H1 (cell line): ENCODE measurements around the gene TP53I13. TPM values are rescaled to one million over a fixed set of nuclear protein-coding genes. Genes with fewer than 3 reads are reported as not detected.

Experiments used
- CTCF ChIA-PET: fragments of 300-600 bp; sonication (Branson Sonifier 250); formaldehyde crosslinking; loops from one replicate; lab custom pipeline; 2021; ENCODE audit not compliant: partially characterized antibody; lab: Charles Lee
- POLR2A ChIA-PET: fragments of 300-600 bp; sonication (Branson Sonifier 250); formaldehyde crosslinking; loops from one replicate; lab custom pipeline; 2021; ENCODE audit warnings: inconsistent platforms; ENCODE audit not compliant: partially characterized antibody; lab: Charles Lee
- DNase-seq, 2 experiments: peaks; one replicate each; pipeline versions ENCODE4 v3.0.0 to v3.0.0-alpha.2; 2010 to 2022; ENCODE audit warnings: low spot score in 2 of 2, low read depth in 1 of 2, mixed read lengths in 1 of 2
- FAIRE-seq: peaks from 2 replicates; lab custom pipeline; 2011; peaks lifted over from hg19 to GRCh38; lab: Jason Lieb, UNC
- H2AFZ ChIP-seq: 2 replicates; pipeline ENCODE4 v1.8.1; 2012; ENCODE audit warnings: low read length, inconsistent platforms
- H2AK5ac ChIP-seq: 2 replicates; pipeline ENCODE4 v1.6.1; 2013; ENCODE audit warnings: low read depth, low read length
- H2BK120ac ChIP-seq: replicated peaks from 2 replicates; pipeline ENCODE3; 2013; ENCODE audit warnings: low read depth, low read length, inconsistent platforms
- H2BK12ac ChIP-seq: 2 replicates; pipeline ENCODE4 v1.6.1; 2013; ENCODE audit warnings: low read depth, low read length
- H2BK15ac ChIP-seq: 2 replicates; pipeline ENCODE4 v1.6.1; 2013; ENCODE audit warnings: low read length
- H2BK20ac ChIP-seq: 2 replicates; pipeline ENCODE4 v1.6.1; 2013; ENCODE audit warnings: low read length
- H2BK5ac ChIP-seq: 2 replicates; pipeline ENCODE4 v1.6.1; 2013; ENCODE audit warnings: low read depth, low read length
- H3K14ac ChIP-seq: 2 replicates; pipeline ENCODE4 v1.6.1; 2013; ENCODE audit warnings: inconsistent platforms; ENCODE audit not compliant: insufficient read length
- H3K18ac ChIP-seq: 2 replicates; pipeline ENCODE4 v1.6.1; 2013; ENCODE audit warnings: low read length; ENCODE audit errors: extremely low read depth
- H3K23ac ChIP-seq: 2 replicates; pipeline ENCODE4 v1.6.1; 2013; ENCODE audit warnings: inconsistent platforms; ENCODE audit not compliant: insufficient read length
- H3K23me2 ChIP-seq: 2 replicates; pipeline ENCODE4 v1.6.1; 2013; ENCODE audit warnings: low read depth, low read length
- H3K27ac ChIP-seq: 2 replicates; pipeline ENCODE4 v1.6.1; 2011; ENCODE audit warnings: low read depth, low read length, inconsistent platforms
- H3K27me3 ChIP-seq, 4 experiments: replicated peaks in 1 of 4; 1 replicate in 1 of 4; 2 replicates in 3 of 4; pipeline versions ENCODE4 v1.6.1 to v1.8.1; 2011 to 2013; ENCODE audit warnings: low read length in 3 of 4, mild to moderate bottlenecking in 3 of 4, inconsistent platforms in 2 of 4, mixed read lengths in 2 of 4, moderate library complexity in 1 of 4; ENCODE audit not compliant: control insufficient read depth in 3 of 4, insufficient read depth in 3 of 4; ENCODE audit errors: extremely low read depth in 1 of 4
- H3K36me3 ChIP-seq, 4 experiments: 2 replicates each; pipeline versions ENCODE4 v1.6.1 to v1.8.1; 2011 to 2013; ENCODE audit warnings: mild to moderate bottlenecking in 4 of 4, low read length in 3 of 4, moderate library complexity in 2 of 4, control low read depth in 1 of 4, inconsistent platforms in 1 of 4; ENCODE audit not compliant: insufficient read depth in 4 of 4, control insufficient read depth in 2 of 4
- H3K4ac ChIP-seq: replicated peaks from 2 replicates; pipeline ENCODE3; 2013; ENCODE audit warnings: low read length, low read depth, mixed read lengths, inconsistent platforms; ENCODE audit not compliant: insufficient read length
- H3K4me1 ChIP-seq, 4 experiments: replicated peaks in 1 of 4; 1 replicate in 1 of 4; 2 replicates in 3 of 4; pipeline versions ENCODE4 v1.6.1 to v1.8.1; 2011 to 2013; ENCODE audit warnings: low read length in 3 of 4, inconsistent platforms in 2 of 4, mixed read lengths in 1 of 4; ENCODE audit not compliant: insufficient read depth in 4 of 4, control insufficient read depth in 3 of 4
- H3K4me2 ChIP-seq, 2 experiments: 2 replicates each; pipeline versions ENCODE4 v1.6.1 to v1.8.1; 2011 to 2013; ENCODE audit warnings: low read depth in 2 of 2, low read length in 2 of 2, control low read depth in 1 of 2, inconsistent platforms in 1 of 2, mild to moderate bottlenecking in 1 of 2; ENCODE audit not compliant: insufficient read depth in 1 of 2
- H3K4me3 ChIP-seq, 4 experiments: fragments of 200-600, 300-600 bp in 1 of 4; sonication (generic), shearing (Covaris generic), sonication (Bioruptor Twin) in 1 of 4; 2 replicates each; pipeline versions ENCODE4 v1.5.1 to v1.8.1; 2011 to 2016; ENCODE audit warnings: low read length in 4 of 4, low read depth in 3 of 4, control low read depth in 2 of 4, inconsistent platforms in 2 of 4, mild to moderate bottlenecking in 2 of 4, mixed read lengths in 1 of 4, moderate library complexity in 1 of 4; ENCODE audit not compliant: insufficient read depth in 2 of 4; ENCODE audit errors: extremely low read depth in 1 of 4
- H3K56ac ChIP-seq: replicated peaks from 2 replicates; pipeline ENCODE3; 2013; ENCODE audit warnings: low read depth, mild to moderate bottlenecking, mixed read lengths, low read length, inconsistent platforms; ENCODE audit not compliant: insufficient read length
- H3K79me1 ChIP-seq: 2 replicates; pipeline ENCODE4 v1.6.1; 2013; ENCODE audit warnings: low read depth, low read length, control low read depth
- H3K79me2 ChIP-seq, 2 experiments: 2 replicates each; pipeline versions ENCODE4 v1.6.1 to v1.8.1; 2012 to 2013; ENCODE audit warnings: low read length in 2 of 2, mild to moderate bottlenecking in 2 of 2, inconsistent platforms in 1 of 2; ENCODE audit not compliant: insufficient read depth in 2 of 2, control insufficient read depth in 1 of 2
- H3K9ac ChIP-seq, 4 experiments: replicated peaks in 1 of 4; 1 replicate in 1 of 4; 2 replicates in 3 of 4; pipeline versions ENCODE4 v1.6.1 to v1.8.1; 2011 to 2013; ENCODE audit warnings: low read depth in 3 of 4, low read length in 3 of 4, control low read depth in 2 of 4, mild to moderate bottlenecking in 2 of 4, moderate library complexity in 2 of 4, inconsistent platforms in 1 of 4; ENCODE audit errors: extremely low read depth in 1 of 4
- H3K9me3 ChIP-seq, 2 experiments: 2 replicates each; pipeline versions ENCODE4 v1.6.1 to v1.8.1; 2012 to 2013; ENCODE audit warnings: mild to moderate bottlenecking in 2 of 2, moderate library complexity in 2 of 2, control low read depth in 1 of 2, inconsistent platforms in 1 of 2, low read depth in 1 of 2, low read length in 1 of 2, mixed read lengths in 1 of 2; ENCODE audit not compliant: insufficient read depth in 2 of 2
- H4K20me1 ChIP-seq, 2 experiments: replicated peaks in 1 of 2; 2 replicates each; pipeline versions ENCODE3 to v1.8.1; 2011 to 2013; ENCODE audit warnings: inconsistent platforms in 2 of 2, low read length in 2 of 2, mild to moderate bottlenecking in 1 of 2; ENCODE audit not compliant: insufficient read depth in 2 of 2, control insufficient read depth in 1 of 2
- H4K5ac ChIP-seq: 2 replicates; pipeline ENCODE4 v1.6.1; 2013; ENCODE audit warnings: low read length, low read depth, mixed read lengths, inconsistent platforms; ENCODE audit not compliant: insufficient read length
- H4K8ac ChIP-seq: 2 replicates; pipeline ENCODE4 v1.8.0; 2013; ENCODE audit warnings: mild to moderate bottlenecking, moderate library complexity, low read length, inconsistent platforms; ENCODE audit not compliant: insufficient read depth; ENCODE audit errors: extremely low read depth
- H4K91ac ChIP-seq: replicated peaks from 2 replicates; pipeline ENCODE3; 2013; ENCODE audit warnings: low read length, mixed read lengths, inconsistent platforms; ENCODE audit not compliant: insufficient read length
- ASH2L ChIP-seq: fragments of 200-600, 300-600 bp; sonication (generic); IDR thresholded peaks from one replicate; pipeline ENCODE4 v1.7.1; 2017; ENCODE audit warnings: low read length
- CREB1 ChIP-seq: IDR thresholded peaks from 2 replicates; pipeline ENCODE4 v1.6.1; 2012; ENCODE audit warnings: inconsistent platforms
- EZH2 ChIP-seq: fragments of 200-600 bp; sonication (generic); IDR thresholded peaks from 2 replicates; pipeline ENCODE4 v1.7.1; 2012; ENCODE audit warnings: low read depth, mild to moderate bottlenecking, moderate library complexity, low read length, inconsistent platforms; ENCODE audit not compliant: severe bottlenecking
- GABPA ChIP-seq: IDR thresholded peaks from 2 replicates; pipeline ENCODE4 v1.6.1; 2011; ENCODE audit warnings: mild to moderate bottlenecking, low read length, moderate library complexity, borderline replicate concordance; ENCODE audit not compliant: insufficient read depth
- HDAC2 ChIP-seq, 2 experiments: fragments of 300-600 bp in 1 of 2; sonication (generic) in 1 of 2; IDR thresholded peaks; 2 replicates each; pipeline ENCODE4 v1.6.1; 2011 to 2012; ENCODE audit warnings: low read depth in 2 of 2, low read length in 2 of 2, mild to moderate bottlenecking in 2 of 2, moderate library complexity in 2 of 2, borderline replicate concordance in 1 of 2, inconsistent platforms in 1 of 2
- KDM4A ChIP-seq: IDR thresholded peaks from one replicate; pipeline ENCODE4 v1.7.1; 2012; ENCODE audit warnings: low read depth, mild to moderate bottlenecking, moderate library complexity, low read length, inconsistent platforms; ENCODE audit not compliant: severe bottlenecking
- MAX ChIP-seq: IDR thresholded peaks from 2 replicates; pipeline ENCODE4 v1.6.1; 2012; ENCODE audit warnings: inconsistent platforms
- POLR2A ChIP-seq, 2 experiments: IDR thresholded peaks; 1 replicate in 1 of 2; 2 replicates in 1 of 2; pipeline ENCODE4 v1.6.1; 2011; ENCODE audit warnings: low read depth in 2 of 2, low read length in 2 of 2, mild to moderate bottlenecking in 2 of 2; ENCODE audit errors: control extremely low read depth in 1 of 2
- RXRA ChIP-seq: IDR thresholded peaks from 2 replicates; pipeline ENCODE4 v1.6.1; 2011; ENCODE audit warnings: low read depth, mild to moderate bottlenecking, low read length, moderate library complexity; ENCODE audit not compliant: insufficient read depth
- ZNF274 ChIP-seq: IDR thresholded peaks from 2 replicates; pipeline ENCODE4 v1.7.0; 2012; ENCODE audit warnings: low read length, borderline replicate concordance; ENCODE audit errors: extremely low read depth
- WGBS, 2 experiments: shearing (Covaris generic) in 1 of 2; methylation state at CpG; one replicate each; pipeline versions ENCODE4 v1.1.6 to v1.1.7; 2013 to 2015; ENCODE audit warnings: low lambda C conversion rate in 2 of 2, mixed read lengths in 2 of 2, inconsistent platforms in 1 of 2, low coverage in 1 of 2, missing lambda C conversion rate in 1 of 2; ENCODE audit not compliant: insufficient replicate concordance in 2 of 2, insufficient coverage in 1 of 2, insufficient read length in 1 of 2; ENCODE audit errors: extremely low coverage in 1 of 2, missing lambda C conversion rate in 1 of 2; 5-methylcytosine and 5-hydroxymethylcytosine counted together
- polyA plus RNA-seq, 7 experiments: library from polyadenylated mRNA; depleted of rRNA in 3 of 7; stranded (reverse) in 5 of 7; unstranded in 2 of 7; fragments of >200 nt in 5 of 7; fragments of 200-250 nt in 2 of 7; gene quantifications; 1 replicate in 5 of 7; 2 replicates in 1 of 7; 4 replicates in 1 of 7; pipeline versions ENCODE4 v1.2.1 to v1.2.3, GENCODE V29; 2011 to 2013; ENCODE audit warnings: missing spikeins in 2 of 7, mixed read lengths in 2 of 7
- total RNA-seq: library from RNA; stranded (reverse); fragmentation: NEBNext Ultra II Directional; extraction: Animal tissue kit (Norgen Biotek cat#: 25700); gene quantifications from 2 replicates; pipeline ENCODE4 v1.2.1, GENCODE V29; 2021

Gene TP53I13
- total and polyA plus RNA-seq, 2 of the 8 experiments (the other 6 are each of a cell fraction or from before 2014, with no cell fraction given) = 22.4 to 35.7 TPM

- H3K36me3 ChIP-seq = peaks cover 0 to 7% (median 0%) of the 10 kb centered on the region in 4 experiments; a peak in 1 of 8 replicates
- peak overlapping the region; percentile 36 to 60 (median 50) for H3K4me3 ChIP-seq
- peak overlapping the region; percentile 60 for H3K18ac ChIP-seq
- 0 out of 2 replicates have a peak, but pooled peaks have one; percentile 7 for TF ChIP-seq CREB1
- 0 out of 4 replicates have a peak, but pooled peaks of 1 of the 2 experiments have one; percentile 30 for TF ChIP-seq HDAC2 (IDR thresholded peaks at IDR 0.05; ENCODE audit: borderline replicate concordance in 1 of 2, low read depth in 2 of 2, low read length in 2 of 2)
- TF ChIP-seq RXRA = no peak
- peak; percentile 82 for TF ChIP-seq KDM4A
- no peak for TF ChIP-seq ZNF274
- TF ChIP-seq ASH2L = peak; percentile 65
- peak; percentile 34; the same call in 1 of the 2 replicates for TF ChIP-seq GABPA
- peak in 1 of 2 experiments; percentile 33; a peak in 1 of 3 replicates for TF ChIP-seq POLR2A (IDR thresholded peaks at IDR 0.05; ENCODE audit: control extremely low read depth in 1 of 2, low read depth in 2 of 2, low read length in 2 of 2)
- peak; percentile 74 for TF ChIP-seq EZH2
- TF ChIP-seq MAX = peak; percentile 45; the same call in 1 of the 2 replicates
- no peak overlapping the region for H2BK20ac ChIP-seq
- no peak overlapping the region for H2AFZ ChIP-seq
- ChIA-PET CTCF (interaction anchor here (0.7 to 13.1 kb wide), 12 partner anchors 10 to 477 kb away, joined by 3 to 193 read pairs (median 22); partner anchors contain the start of genes ABHD15, ANKRD13B and TP53I13), POLR2A (interaction anchor here (0.9 to 4.3 kb wide), 4 partner anchors 9 to 24 kb away, joined by 3 to 30 read pairs (median 4); partner anchors contain the start of gene ANKRD13B)
- no peak overlapping the region for H3K4ac ChIP-seq
- 5% methylated on average over 51 of the region's 74 CpGs; no CpG with 5 or more reads in 1 of the 2 experiments for WGBS, 2 experiments
- no peak overlapping the region for H3K23ac ChIP-seq
- H3K4me1 ChIP-seq = peaks cover 14 to 49% (median 38%) of the 10 kb centered on the region in 4 experiments
- no peak overlapping the region for H3K56ac ChIP-seq
- H2BK5ac ChIP-seq = no peak overlapping the region; the same call in 1 of the 2 replicates
- peaks cover 3 to 5% of the 10 kb centered on the region in 2 experiments for H4K20me1 ChIP-seq
- peak overlapping the region; percentile 50; the same call in 1 of the 2 replicates for H2BK12ac ChIP-seq
- H3K79me2 ChIP-seq = no peaks in the 10 kb centered on the region
- H3K9ac ChIP-seq = no peak overlapping the region
- H2BK120ac ChIP-seq = no peak overlapping the region
- peak overlapping the region; percentile 71; the same call in 1 of the 2 replicates for H4K8ac ChIP-seq
- H3K23me2 ChIP-seq = peaks cover 13% of the 10 kb centered on the region
- H4K5ac ChIP-seq = no peak overlapping the region
- H4K91ac ChIP-seq = peak overlapping the region; percentile 35
- peaks cover 17 to 61% (median 47%) of the 10 kb centered on the region in 4 experiments for H3K27me3 ChIP-seq
- H3K9me3 ChIP-seq = peaks cover 0 to 11% of the 10 kb centered on the region in 2 experiments; a peak in 1 of 4 replicates
- H3K14ac ChIP-seq = no peak overlapping the region
- peak in 1 of 2 experiments; percentile 92 for DNase-seq
- peak overlapping the region; percentile 90 to 96 for H3K4me2 ChIP-seq
- no peak for FAIRE-seq
- peak overlapping the region; percentile 95; the same call in 1 of the 2 replicates for H2BK15ac ChIP-seq
- no peak overlapping the region for H2AK5ac ChIP-seq
- no peak overlapping the region for H3K27ac ChIP-seq
- 0 out of 2 replicates have a peak, but pooled peaks cover 2% of the 10 kb centered on the region for H3K79me1 ChIP-seq
Observed at GRCh38 chr17:29615492-29616299, 47.2 kb downstream of the TP53I13 start.
